Measurements from ENCODE around the gene PDLIM1. TPM values are rescaled to one million over a fixed set of nuclear protein-coding genes. Genes with fewer than 3 reads are reported as not detected.

Gene PDLIM1
- total RNA-seq, 4 donors from 2014 or later = 59.5 to 142 (median 79.2) TPM

- 69 to 85% methylated on average over 2 of the region's 2 CpGs for WGBS, 2 donors
- intact Hi-C loops (cut with DNase I) = no loop called here
- H3K27ac ChIP-seq = peak overlapping the region in 3 of 4 donors; percentile 29 to 95 (median 36)
Observed at GRCh38 chr10:95285556-95285955, 5.2 kb downstream of the PDLIM1 start.

DNA sequence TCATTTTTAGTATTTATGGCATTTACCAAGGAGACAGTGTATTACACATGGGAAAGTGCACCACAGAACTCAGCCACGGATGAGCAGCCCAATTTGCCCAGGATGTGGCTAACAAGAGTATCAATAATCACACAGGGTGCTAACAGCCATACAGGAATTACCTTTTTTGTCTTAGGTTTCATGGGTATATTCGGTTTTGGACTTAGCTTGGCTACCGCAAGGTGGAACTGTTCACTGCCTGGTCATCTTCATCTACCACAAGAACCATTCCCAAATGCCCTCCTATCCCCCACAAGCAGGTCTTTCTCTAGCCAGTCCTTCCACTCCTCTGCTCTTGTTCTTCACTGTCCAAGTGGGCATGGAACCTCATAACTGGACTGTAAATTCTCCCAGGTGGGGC lies 6.0 kb downstream of the PDLIM1 start:
- no peaks in the 10 kb centered on the region for H3K27me3 ChIP-seq
- intact Hi-C loops (cut with DNase I) = no loop called here
- no peak overlapping the region for H3K4me3 ChIP-seq
- TF ChIP-seq, protein P1, sequence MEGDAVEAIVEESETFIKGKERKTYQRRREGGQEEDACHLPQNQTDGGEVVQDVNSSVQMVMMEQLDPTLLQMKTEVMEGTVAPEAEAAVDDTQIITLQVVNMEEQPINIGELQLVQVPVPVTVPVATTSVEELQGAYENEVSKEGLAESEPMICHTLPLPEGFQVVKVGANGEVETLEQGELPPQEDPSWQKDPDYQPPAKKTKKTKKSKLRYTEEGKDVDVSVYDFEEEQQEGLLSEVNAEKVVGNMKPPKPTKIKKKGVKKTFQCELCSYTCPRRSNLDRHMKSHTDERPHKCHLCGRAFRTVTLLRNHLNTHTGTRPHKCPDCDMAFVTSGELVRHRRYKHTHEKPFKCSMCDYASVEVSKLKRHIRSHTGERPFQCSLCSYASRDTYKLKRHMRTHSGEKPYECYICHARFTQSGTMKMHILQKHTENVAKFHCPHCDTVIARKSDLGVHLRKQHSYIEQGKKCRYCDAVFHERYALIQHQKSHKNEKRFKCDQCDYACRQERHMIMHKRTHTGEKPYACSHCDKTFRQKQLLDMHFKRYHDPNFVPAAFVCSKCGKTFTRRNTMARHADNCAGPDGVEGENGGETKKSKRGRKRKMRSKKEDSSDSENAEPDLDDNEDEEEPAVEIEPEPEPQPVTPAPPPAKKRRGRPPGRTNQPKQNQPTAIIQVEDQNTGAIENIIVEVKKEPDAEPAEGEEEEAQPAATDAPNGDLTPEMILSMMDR (IDR thresholded peaks at IDR 0.05) = no peak
- TF ChIP-seq POLR2A (IDR thresholded peaks at IDR 0.05) = no peak
- no peaks in the 10 kb centered on the region for H3K9me3 ChIP-seq
- peaks cover 25 to 99% (median 46%) of the 10 kb centered on the region in 3 donors for H3K4me1 ChIP-seq
- DNase-seq = no peak
- H3K27ac ChIP-seq = peak overlapping the region in 3 of 4 donors; percentile 29 to 95 (median 36)
- H3K36me3 ChIP-seq = no peaks in the 10 kb centered on the region
- 74 to 82% methylated on average over 3 of the region's 3 CpGs for WGBS, 2 donors

More at GRCh38 chr10:95285556-95285955, 5.2 kb downstream of the PDLIM1 start:
- H3K4me3 ChIP-seq = no peak overlapping the region
- no peaks in the 10 kb centered on the region for H3K9me3 ChIP-seq
- no peaks in the 10 kb centered on the region for H3K36me3 ChIP-seq
- H3K4me1 ChIP-seq = peaks cover 26 to 96% (median 38%) of the 10 kb centered on the region in 3 donors
- DNase-seq = no peak
- H3K27me3 ChIP-seq = peaks cover 0 to 6% (median 0%) of the 10 kb centered on the region in 4 donors
- TF ChIP-seq, protein P1 (IDR thresholded peaks at IDR 0.05) = no peak
- TF ChIP-seq POLR2A (IDR thresholded peaks at IDR 0.05) = no peak

GRCh38 chr10:95282107-95282506 lies 8.7 kb downstream of the PDLIM1 start:
- WGBS, 2 donors = 72 to 85% methylated on average over 3 of the region's 3 CpGs
- no peak overlapping the region for H3K4me3 ChIP-seq

GRCh38 chr10:95281206-95281605 lies 9.6 kb downstream of the PDLIM1 start:
- no peaks in the 10 kb centered on the region for H3K27me3 ChIP-seq
- no peak overlapping the region for H3K4me3 ChIP-seq
- H3K9me3 ChIP-seq = no peaks in the 10 kb centered on the region
- H3K4me1 ChIP-seq = peaks cover 26 to 99% (median 60%) of the 10 kb centered on the region in 3 donors
- 47 to 72% methylated on average over 2 of the region's 2 CpGs for WGBS, 2 donors
- DNase-seq = no peak
- intact Hi-C loops (cut with DNase I) = no loop called here
- TF ChIP-seq POLR2A (IDR thresholded peaks at IDR 0.05) = no peak
- TF ChIP-seq, protein P1 (IDR thresholded peaks at IDR 0.05) = no peak
- peak overlapping the region; percentile 23 to 93 (median 88) for H3K27ac ChIP-seq
- H3K36me3 ChIP-seq = no peaks in the 10 kb centered on the region

More at GRCh38 chr10:95282107-95282506, 8.7 kb downstream of the PDLIM1 start:
- TF ChIP-seq, protein P1 (IDR thresholded peaks at IDR 0.05) = no peak
- no peak for TF ChIP-seq POLR2A (IDR thresholded peaks at IDR 0.05)
- no peak for DNase-seq
- Histone ChIP-seq H3K36me3 (no peaks in the 10 kb centered on the region), H3K9me3 (no peaks in the 10 kb centered on the region), H3K27ac (peak overlapping the region in 3 of 4 donors; percentile 29 to 93 (median 92)), H3K4me1 (peaks cover 20 to 99% (median 60%) of the 10 kb centered on the region in 3 donors), H3K27me3 (no peaks in the 10 kb centered on the region)
- intact Hi-C loops (cut with DNase I) = no loop called here

DNA sequence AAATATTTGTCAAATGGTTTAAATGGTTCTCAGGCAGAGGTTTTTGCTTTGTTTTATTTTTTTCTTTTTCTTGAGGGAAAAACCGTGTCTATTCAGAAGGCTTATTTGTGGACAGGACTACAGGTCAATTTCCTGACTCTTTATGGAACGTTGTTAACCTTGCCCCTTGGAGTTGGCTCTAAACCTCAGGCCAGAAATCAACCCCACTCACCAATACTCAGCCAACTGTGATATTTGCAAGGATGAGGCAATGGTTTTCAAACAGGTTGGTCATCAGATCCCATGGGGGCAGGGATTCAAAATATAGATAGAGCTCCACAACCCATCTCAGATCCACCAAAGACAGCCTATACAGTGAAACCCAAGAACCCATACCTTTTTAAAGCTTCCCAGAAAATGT lies 10.2 kb downstream of the PDLIM1 start:
- Histone ChIP-seq H3K4me1 (peaks cover 31 to 99% (median 60%) of the 10 kb centered on the region in 3 donors), H3K27ac (peak overlapping the region; percentile 23 to 93 (median 88)), H3K4me3 (no peak overlapping the region), H3K36me3 (no peaks in the 10 kb centered on the region), H3K27me3 (no peaks in the 10 kb centered on the region), H3K9me3 (no peaks in the 10 kb centered on the region)
- TF ChIP-seq, protein P1 (IDR thresholded peaks at IDR 0.05) = no peak
- no peak for TF ChIP-seq POLR2A (IDR thresholded peaks at IDR 0.05)
- no peak for DNase-seq
- 36 to 46% methylated on average over 2 of the region's 2 CpGs for WGBS, 2 donors
- intact Hi-C loops (cut with DNase I) = no loop called here
